Liver (tissue), 3 donors: ENCODE results near the gene ZFP82.

ENCODE experiments used
- ATF3 ChIP-seq: IDR thresholded peaks from 2 replicates; pipeline ENCODE4 v1.6.1; 2016; ENCODE audit warnings: antibody characterized with exemption
- CTCF ChIP-seq: fragments of 150-350 bp; IDR thresholded peaks from 2 replicates; pipeline ENCODE4 v1.5.1; 2017; ENCODE audit warnings: improper control_type of control experiment, low read depth, low read length; ENCODE audit not compliant: missing input control
- FOXA1 ChIP-seq: IDR thresholded peaks from 2 replicates; pipeline ENCODE4 v1.6.1; 2016; ENCODE audit warnings: antibody characterized with exemption
- GABPA ChIP-seq, 2 donors: IDR thresholded peaks in 1 of 2; conservative IDR thresholded peaks in 1 of 2; 2 replicates each; pipeline ENCODE4 v1.6.1; 2016; ENCODE audit warnings: antibody characterized with exemption in 2 of 2, mild to moderate bottlenecking in 1 of 2, moderate library complexity in 1 of 2
- JUND ChIP-seq, 2 donors: IDR thresholded peaks; 2 replicates each; pipeline ENCODE4 v1.6.1; 2016; ENCODE audit warnings: antibody characterized with exemption in 2 of 2
- NR2F2 ChIP-seq: IDR thresholded peaks from 2 replicates; pipeline ENCODE4 v1.6.1; 2016; ENCODE audit warnings: antibody characterized with exemption
- RAD21 ChIP-seq, 2 donors: IDR thresholded peaks; 2 replicates each; pipeline ENCODE4 v1.6.1; 2016; ENCODE audit warnings: antibody characterized with exemption in 2 of 2, mild to moderate bottlenecking in 2 of 2
- REST ChIP-seq: IDR thresholded peaks from 2 replicates; pipeline ENCODE4 v1.6.1; 2016; ENCODE audit warnings: antibody characterized with exemption, mild to moderate bottlenecking
- SP1 ChIP-seq: IDR thresholded peaks from 2 replicates; pipeline ENCODE4 v1.6.1; 2018; ENCODE audit warnings: antibody characterized with exemption, mild to moderate bottlenecking
- TAF1 ChIP-seq: conservative IDR thresholded peaks from 2 replicates; pipeline ENCODE4 v1.6.1; 2016; ENCODE audit warnings: antibody characterized with exemption, mild to moderate bottlenecking
- YY1 ChIP-seq: IDR thresholded peaks from 2 replicates; pipeline ENCODE4 v1.6.1; 2016; ENCODE audit warnings: antibody characterized with exemption, mild to moderate bottlenecking
- donor health status: healthy.
- donor health status: healthy.

GRCh38 chr19:36449059-36449670 lies 30.7 kb upstream of the ZFP82 start:
- TF ChIP-seq CTCF (no peak), FOXA1 (no peak), NR2F2 (no peak), TAF1 (no peak), ATF3 (no peak), REST (no peak), YY1 (no peak), RAD21 (IDR thresholded peaks at IDR 0.05) (no peak), GABPA (IDR thresholded peaks at IDR 0.05 in 1 of 2, conservative IDR thresholded peaks at IDR 0.05 in 1 of 2) (no peak), JUND (IDR thresholded peaks at IDR 0.05) (no peak), SP1 (no peak)
